HG02885 (cell line): Measurements from ENCODE around the gene TTBK2.

Source experiments
- ATAC-seq: cut with Tn5 transposase; IDR thresholded peaks from one replicate; pipeline ENCODE4 v1.9.1; 2021; ENCODE audit warnings: mild to moderate bottlenecking; ENCODE audit not compliant: unreplicated experiment, poor library complexity

The TTBK2 gene

GRCh38 chr15:42731461-42731860 is 189.1 kb downstream of the TTBK2 start:
- no peak for ATAC-seq

DNA sequence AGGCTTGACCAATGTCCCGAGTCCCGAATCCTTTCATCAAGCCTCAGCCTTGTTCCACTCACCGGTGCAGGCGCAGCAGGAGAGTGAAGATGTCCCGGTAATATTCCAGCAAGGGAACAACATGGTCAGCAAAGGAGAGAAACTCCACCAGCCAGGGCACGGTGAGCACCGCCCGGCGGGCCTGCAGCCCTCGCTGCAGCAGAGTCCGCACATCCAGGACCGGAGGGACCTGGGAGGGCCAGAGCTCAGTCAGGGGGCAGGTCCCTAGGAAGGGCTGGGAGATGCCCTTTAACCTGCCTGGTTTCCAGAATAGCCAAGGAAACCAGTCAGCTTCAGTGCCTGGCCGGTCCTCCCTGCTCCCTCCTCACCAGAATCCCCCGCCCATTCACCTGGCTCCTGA is 190.0 kb downstream of the TTBK2 start:
- no peak for ATAC-seq

DNA sequence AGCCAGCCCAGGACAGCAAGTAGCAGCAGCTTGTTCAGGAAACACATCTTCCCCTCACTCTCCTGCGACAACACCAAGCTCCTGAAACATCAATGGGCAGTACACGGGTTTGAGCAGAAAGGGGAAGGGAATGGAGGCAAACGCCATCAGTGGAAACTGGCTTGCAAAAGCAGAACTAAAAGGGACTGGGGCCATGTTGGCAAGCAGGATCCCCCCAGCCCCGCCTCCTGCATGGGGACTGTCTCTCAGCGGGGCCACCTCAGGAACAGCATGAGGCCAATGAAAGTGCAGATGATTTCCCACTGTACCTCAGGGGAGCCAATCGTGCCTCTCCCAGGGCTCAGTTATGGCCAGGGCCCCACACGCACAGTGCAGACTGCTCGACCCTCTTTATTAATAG is 190.4 kb downstream of the TTBK2 start:
- no peak for ATAC-seq

DNA sequence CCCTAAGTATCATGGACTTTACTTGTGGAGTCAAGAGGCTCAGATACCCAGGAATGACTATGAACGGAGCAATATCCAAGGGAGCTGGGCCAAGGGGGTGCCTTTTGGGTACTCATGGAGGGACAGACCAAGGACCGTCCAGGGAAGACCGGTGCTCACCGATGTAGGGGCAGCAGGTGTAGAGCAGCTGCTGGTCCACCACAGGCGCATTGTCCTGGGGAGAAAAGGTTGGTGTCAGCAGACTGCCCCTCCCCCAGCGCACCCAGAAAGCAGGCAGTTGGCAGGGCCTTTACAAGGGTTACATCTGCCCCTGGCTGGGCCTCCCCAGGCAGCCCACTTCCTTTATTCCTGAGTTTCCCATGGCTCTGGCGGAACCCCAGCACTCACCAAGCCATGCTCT is 191.2 kb downstream of the TTBK2 start:
- ATAC-seq = no peak

GRCh38 chr15:42728972-42729371 is 191.6 kb downstream of the TTBK2 start:
- ATAC-seq = no peak

- ATAC-seq = no peak
Measured at GRCh38 chr15:42728560-42728959, 192.0 kb downstream of the TTBK2 start.

- no peak for ATAC-seq
Measured at GRCh38 chr15:42727750-42728381, 192.7 kb downstream of the TTBK2 start.

DNA sequence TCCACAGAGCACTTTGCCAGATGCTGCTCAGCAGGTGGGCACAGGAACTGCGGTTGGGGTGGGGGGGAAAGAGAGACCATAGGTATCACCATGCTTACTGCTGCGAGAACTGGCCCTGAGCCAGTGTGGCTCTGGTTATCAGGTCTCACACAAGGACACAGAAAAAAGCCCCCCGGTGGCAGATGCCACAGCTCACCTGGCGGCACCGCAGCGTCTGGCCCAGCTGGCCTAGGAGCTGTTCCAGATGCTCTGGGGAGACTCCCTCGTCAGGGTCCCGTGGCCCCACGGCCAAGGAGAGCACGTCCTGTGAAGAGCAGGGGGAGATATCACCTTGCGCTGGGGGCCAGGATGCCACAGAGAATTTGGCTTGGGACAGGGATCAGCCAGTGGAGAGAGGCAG is 194.5 kb downstream of the TTBK2 start:
- ATAC-seq = no peak

- ATAC-seq = no peak
Measured at GRCh38 chr15:42725331-42725903, 195.2 kb downstream of the TTBK2 start.

DNA sequence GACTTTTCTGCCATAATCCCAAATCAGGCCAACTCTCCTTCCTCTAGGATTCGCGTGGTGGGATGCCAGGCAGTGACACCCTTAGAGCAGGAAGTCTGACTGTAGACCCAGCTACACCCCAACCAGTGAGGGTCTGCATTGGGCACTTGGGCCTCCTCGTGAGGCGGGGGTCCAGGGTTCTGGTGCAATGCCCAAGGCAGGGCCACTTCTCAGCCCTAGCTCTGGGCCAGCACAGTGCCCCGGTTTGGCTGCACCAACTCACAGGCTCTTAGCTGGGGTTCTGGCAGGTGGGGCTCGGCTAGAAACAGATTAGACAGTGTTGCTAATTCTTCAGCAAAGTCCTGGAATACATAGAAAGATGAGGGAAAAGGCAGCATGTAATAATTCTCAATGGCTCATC is 196.3 kb downstream of the TTBK2 start:
- no peak for ATAC-seq

DNA sequence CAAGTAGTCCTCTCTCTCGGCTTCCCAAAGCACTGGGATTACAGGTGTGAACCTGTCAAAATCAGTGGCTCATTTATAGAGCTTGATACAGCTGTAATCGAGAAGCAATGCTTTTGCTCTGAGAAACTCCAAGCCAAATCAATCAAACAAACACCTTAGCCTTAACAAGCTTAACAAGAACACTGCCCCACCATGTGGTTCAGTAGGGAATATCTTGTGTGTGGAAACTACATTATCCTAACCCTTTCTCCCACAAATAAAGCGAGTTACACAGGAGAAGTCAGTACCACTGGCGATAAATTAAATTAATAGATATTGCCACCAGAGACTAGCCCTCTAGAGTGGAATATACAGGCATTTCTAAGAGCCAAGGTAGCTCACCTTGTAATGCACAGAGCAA is 197.5 kb downstream of the TTBK2 start:
- no peak for ATAC-seq

GRCh38 chr15:42721916-42722315 is 198.7 kb downstream of the TTBK2 start:
- ATAC-seq = no peak

DNA sequence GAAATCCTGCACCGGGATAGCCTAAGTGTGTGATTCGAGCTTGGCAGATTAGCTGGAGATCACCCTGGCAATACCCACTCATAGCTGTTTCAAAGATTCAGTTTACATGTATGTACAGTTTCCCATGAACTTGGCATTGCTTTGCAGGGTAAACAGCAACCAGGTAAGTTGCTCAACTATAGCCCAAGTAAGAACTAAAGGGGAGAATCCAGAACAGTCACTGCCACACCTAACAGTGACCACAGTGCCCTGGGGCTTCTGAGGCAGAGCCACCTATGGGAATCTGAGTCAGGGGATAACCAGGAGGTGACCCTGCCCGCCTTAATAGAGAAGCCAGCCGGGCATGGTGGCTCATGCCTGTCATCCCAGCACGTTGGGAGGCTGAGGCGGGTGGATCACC is 199.6 kb downstream of the TTBK2 start:
- no peak for ATAC-seq

DNA sequence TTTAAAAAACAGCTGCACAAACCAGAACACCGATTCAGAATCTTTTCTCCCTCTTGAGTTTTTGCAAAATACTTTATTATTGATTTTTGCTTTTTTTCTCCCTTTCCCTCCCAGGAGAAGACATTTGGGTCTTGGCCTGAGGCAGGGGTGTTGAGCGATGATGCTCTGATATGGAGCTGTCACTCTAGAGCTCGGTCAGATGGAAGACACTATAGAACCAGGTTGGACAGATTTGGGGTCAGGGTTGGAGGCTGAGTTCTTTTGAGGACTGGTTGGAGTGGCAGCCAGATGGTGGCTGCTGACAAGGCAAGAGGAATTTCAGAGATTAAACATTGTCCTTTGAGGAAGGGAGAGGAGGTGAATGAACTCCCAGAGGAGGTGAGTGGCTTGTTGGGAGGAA is 200.5 kb downstream of the TTBK2 start:
- no peak for ATAC-seq

DNA sequence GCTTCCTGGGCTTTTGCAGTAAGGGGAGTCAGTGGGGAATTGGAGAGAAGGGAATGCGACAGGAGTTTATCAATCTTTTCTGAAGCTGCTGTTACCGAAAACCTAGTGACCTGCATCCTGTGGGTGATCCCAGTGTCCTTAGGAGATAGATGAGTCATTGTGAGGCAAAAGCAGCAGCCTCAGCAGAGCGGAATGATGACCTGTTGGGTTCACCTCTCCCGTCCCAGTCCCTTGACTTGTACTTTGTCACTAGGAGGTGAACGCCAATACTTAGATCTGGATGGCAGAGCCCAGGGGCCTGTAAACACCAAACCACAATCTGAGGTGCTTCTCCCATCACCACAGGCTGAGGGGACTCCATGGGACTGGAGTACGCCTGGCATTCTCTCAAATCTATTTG is 201.5 kb downstream of the TTBK2 start:
- ATAC-seq = no peak

DNA sequence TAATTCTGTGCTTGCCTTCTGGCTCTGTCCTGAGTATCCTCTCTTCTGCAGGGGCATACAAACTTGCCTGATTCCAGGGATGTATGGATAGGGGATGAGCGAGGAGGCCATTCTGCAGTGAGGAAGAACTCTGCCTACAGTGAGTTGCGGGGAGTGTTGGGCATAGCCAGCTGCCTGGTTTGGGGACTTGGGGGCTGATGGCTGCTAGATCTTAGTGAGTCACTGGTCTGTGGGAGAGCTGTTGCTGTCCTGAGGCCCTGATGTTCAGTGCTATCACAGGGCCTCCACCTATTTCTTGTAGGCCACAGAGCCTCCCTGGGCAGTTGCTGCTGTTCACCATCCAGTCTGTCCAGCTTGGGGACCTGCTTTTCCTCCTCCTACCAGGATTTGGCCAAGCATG is 204.0 kb downstream of the TTBK2 start:
- ATAC-seq = no peak

DNA sequence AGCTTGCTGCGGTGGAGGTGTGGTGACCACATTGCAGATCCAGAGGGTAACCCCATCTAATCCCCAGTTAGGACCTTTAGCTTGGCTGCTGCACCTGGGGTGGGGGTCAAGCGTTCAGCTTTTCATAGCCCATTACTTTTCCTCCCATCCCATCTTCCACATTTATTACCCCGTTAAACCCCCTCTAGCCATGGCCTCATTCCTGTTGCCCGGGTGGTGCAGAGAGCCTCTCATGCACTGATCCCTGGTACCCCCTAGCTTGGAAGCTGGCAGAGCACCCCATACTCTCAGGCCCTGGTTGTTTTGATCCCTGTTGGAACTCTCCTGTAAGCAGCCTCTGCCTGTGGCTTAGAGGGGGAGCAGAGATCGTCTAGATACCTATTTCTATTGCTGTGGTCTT is 204.5 kb downstream of the TTBK2 start:
- ATAC-seq = no peak

- no peak for ATAC-seq
Measured at GRCh38 chr15:42712584-42712983, 208.0 kb downstream of the TTBK2 start.

DNA sequence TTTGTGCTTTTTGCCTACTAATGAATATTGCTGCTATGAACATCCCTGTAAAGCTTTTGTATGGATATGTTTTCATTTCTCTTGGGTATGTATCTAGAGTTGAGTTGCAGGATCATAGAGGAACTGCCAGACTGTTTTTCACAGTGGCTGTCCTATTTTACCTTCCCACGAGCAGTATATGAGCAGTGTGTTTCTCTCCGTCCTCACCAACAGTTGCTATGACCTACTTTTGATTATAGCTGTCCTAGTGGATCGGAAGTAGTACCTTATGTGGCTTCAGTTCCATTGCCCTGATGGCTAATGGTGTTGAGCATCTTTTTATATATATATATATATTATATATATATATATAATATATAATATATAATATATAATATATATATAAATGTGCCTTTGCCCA is 208.8 kb downstream of the TTBK2 start:
- no peak for ATAC-seq

GRCh38 chr15:42710662-42711061 is 209.9 kb downstream of the TTBK2 start:
- no peak for ATAC-seq

GRCh38 chr15:42707873-42708544 is 212.6 kb downstream of the TTBK2 start:
- no peak for ATAC-seq

GRCh38 chr15:42707068-42707467 is 213.5 kb downstream of the TTBK2 start:
- no peak for ATAC-seq
